Tibial nerve (tissue), 4 donors: ENCODE data around the gene ANKUB1. TPM values are rescaled to one million over a fixed set of nuclear protein-coding genes. Genes with fewer than 3 reads are reported as not detected.

Experiments used
- DNase-seq, 2 donors: peaks; one replicate each; pipeline ENCODE4 v3.0.0-alpha.2; 2019; ENCODE audit warnings: low spot score in 2 of 2
- H3K27ac ChIP-seq, 4 donors: fragments of 200-600 bp; sonication (generic) in 3 of 4; one replicate each; pipeline ENCODE4 v1.5.1; 2017 to 2019; ENCODE audit warnings: mild to moderate bottlenecking in 1 of 4
- H3K27me3 ChIP-seq, 2 donors: fragments of 200-600 bp; sonication (generic) in 1 of 2; one replicate each; pipeline versions ENCODE4 v1.5.1 to v1.6.0; 2017 to 2019
- H3K36me3 ChIP-seq, 3 donors: fragments of 200-600 bp; sonication (generic); one replicate each; pipeline ENCODE4 v1.5.1; 2018 to 2019
- H3K4me1 ChIP-seq, 4 donors: fragments of 200-600 bp; sonication (generic) in 3 of 4; one replicate each; pipeline ENCODE4 v1.5.1; 2017 to 2019
- H3K4me3 ChIP-seq, 4 donors: fragments of 200-600 bp; sonication (generic) in 3 of 4; one replicate each; pipeline ENCODE4 v1.5.1; 2017 to 2019; ENCODE audit warnings: mild to moderate bottlenecking in 1 of 4, moderate library complexity in 1 of 4
- H3K9me3 ChIP-seq, 4 donors: fragments of 200-600 bp; sonication (generic) in 3 of 4; one replicate each; pipeline ENCODE4 v1.5.1; 2017 to 2019
- EP300 ChIP-seq, 2 donors: sonication (generic); formaldehyde crosslinking; IDR thresholded peaks; one replicate each; pipeline ENCODE4 v1.6.1; 2017; ENCODE audit warnings: antibody characterized with exemption in 2 of 2, mild to moderate bottlenecking in 1 of 2
- POLR2A ChIP-seq, 2 donors: fragments of 450-650 bp; IDR thresholded peaks; one replicate each; pipeline ENCODE4 v1.6.1; 2017; ENCODE audit warnings: antibody characterized with exemption in 2 of 2, mild to moderate bottlenecking in 2 of 2, moderate library complexity in 2 of 2
- WGBS, 2 donors: methylation state at CpG; one replicate each; pipeline ENCODE4 v1.1.5; 2018; 5-methylcytosine and 5-hydroxymethylcytosine counted together
- total RNA-seq, 4 donors: library from RNA; depleted of rRNA; stranded (reverse); fragments of >200 nt; gene quantifications; one replicate each; pipeline ENCODE4 v1.1.0, GENCODE V29; 2016
- TF ChIP-seq, protein P1 (sequence below), 5 experiments: fragments of 200-600 bp in 3 of 5; fragments of 450-650 bp in 2 of 5; sonication (generic) in 3 of 5; IDR thresholded peaks; one replicate each; pipeline ENCODE4 v1.5.1; 2016 to 2019; ENCODE audit warnings: antibody characterized with exemption in 5 of 5, mild to moderate bottlenecking in 3 of 5, moderate library complexity in 2 of 5

ANKUB1 gene
- total RNA-seq, 4 donors from 2014 or later, result 0.60 to 1.4 (median 0.86) TPM

DNA sequence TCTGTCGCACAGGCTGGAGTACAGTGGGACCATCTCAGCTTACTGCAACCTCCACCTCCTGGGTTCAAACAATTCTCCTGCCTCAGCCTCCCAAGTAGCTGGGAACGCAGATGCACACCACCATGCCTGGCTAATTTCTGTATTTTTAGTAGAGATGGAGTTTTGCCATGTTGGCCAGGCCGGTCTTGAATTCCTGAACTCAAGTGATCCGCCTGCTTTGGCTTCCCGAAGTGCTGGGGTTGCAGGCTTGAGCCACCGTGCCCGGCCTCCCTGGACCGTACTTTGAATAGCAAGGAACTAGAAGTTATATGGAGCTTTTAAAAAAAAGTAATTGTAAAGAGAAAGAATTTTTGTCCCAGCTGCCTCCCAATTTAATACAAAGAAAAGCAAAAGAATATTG is 8.3 kb upstream of the ANKUB1 start:
- TF ChIP-seq, protein P1, sequence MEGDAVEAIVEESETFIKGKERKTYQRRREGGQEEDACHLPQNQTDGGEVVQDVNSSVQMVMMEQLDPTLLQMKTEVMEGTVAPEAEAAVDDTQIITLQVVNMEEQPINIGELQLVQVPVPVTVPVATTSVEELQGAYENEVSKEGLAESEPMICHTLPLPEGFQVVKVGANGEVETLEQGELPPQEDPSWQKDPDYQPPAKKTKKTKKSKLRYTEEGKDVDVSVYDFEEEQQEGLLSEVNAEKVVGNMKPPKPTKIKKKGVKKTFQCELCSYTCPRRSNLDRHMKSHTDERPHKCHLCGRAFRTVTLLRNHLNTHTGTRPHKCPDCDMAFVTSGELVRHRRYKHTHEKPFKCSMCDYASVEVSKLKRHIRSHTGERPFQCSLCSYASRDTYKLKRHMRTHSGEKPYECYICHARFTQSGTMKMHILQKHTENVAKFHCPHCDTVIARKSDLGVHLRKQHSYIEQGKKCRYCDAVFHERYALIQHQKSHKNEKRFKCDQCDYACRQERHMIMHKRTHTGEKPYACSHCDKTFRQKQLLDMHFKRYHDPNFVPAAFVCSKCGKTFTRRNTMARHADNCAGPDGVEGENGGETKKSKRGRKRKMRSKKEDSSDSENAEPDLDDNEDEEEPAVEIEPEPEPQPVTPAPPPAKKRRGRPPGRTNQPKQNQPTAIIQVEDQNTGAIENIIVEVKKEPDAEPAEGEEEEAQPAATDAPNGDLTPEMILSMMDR (IDR thresholded peaks at IDR 0.05), result no peak
- no peak for TF ChIP-seq POLR2A (IDR thresholded peaks at IDR 0.05)
- TF ChIP-seq EP300 (IDR thresholded peaks at IDR 0.05), result no peak
- H3K4me1 ChIP-seq, result no peaks in the 10 kb centered on the region
- no peaks in the 10 kb centered on the region for H3K36me3 ChIP-seq
- H3K9me3 ChIP-seq, result peaks cover 0 to 4% (median 0%) of the 10 kb centered on the region in 4 donors
- DNase-seq, result no peak
- WGBS, 2 donors, result 87 to 92% methylated on average over 8 of the region's 8 CpGs
- no peak overlapping the region for H3K4me3 ChIP-seq
- no peaks in the 10 kb centered on the region for H3K27me3 ChIP-seq
- no peak overlapping the region for H3K27ac ChIP-seq

DNA sequence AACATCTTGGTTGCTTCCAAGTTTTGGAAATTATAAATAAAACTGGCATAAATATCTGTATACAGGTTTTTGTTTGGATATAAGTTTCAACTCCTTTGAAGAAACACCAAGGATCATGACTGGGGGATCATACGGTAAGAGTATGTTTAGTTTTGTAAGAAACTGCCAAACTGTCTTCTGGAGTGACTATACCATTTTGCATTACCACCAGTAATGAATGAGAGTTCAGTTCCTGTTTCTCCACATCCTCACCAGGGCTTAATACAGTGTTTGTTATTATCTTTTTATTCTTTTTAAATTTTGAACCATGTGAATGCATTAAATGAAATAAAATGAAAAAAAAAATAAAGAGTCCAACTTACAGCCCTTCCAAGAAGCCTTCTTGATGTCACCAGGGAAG is 3.7 kb upstream of the ANKUB1 start:
- Histone ChIP-seq H3K4me3 (no peak overlapping the region), H3K27me3 (no peaks in the 10 kb centered on the region), H3K9me3 (peaks cover 0 to 4% (median 0%) of the 10 kb centered on the region in 4 donors), H3K27ac (no peak overlapping the region), H3K36me3 (no peaks in the 10 kb centered on the region), H3K4me1 (no peaks in the 10 kb centered on the region)
- DNase-seq, result no peak
- no peak for TF ChIP-seq POLR2A (IDR thresholded peaks at IDR 0.05)
- TF ChIP-seq, protein P1 (IDR thresholded peaks at IDR 0.05), result no peak
- TF ChIP-seq EP300 (IDR thresholded peaks at IDR 0.05), result no peak
- WGBS, 2 donors, result 82 to 89% methylated on average over 1 of the region's 1 CpG

DNA sequence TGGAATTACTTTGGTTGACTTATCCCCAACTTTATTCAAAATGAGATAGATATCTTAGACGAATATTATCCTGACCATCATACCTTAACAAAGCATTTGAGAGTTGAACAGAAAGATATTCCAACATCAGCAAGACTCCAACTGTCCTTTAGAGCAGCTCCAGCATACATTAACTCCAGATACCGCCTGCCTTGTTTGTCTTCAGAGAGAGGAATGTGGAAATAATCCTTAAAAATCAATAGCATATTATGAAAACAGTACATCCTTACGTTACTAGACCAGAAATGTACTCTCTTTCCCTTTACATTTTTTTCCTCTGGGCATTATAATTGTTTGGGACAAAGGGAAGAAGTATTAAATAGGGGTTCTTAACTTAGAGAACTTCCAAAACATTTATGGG is 1.7 kb downstream of the ANKUB1 start:
- 63 to 70% methylated on average over 3 of the region's 3 CpGs for WGBS, 2 donors
- TF ChIP-seq POLR2A (IDR thresholded peaks at IDR 0.05) (no peak), EP300 (IDR thresholded peaks at IDR 0.05) (no peak)
- TF ChIP-seq, protein P1 (IDR thresholded peaks at IDR 0.05), result no peak
- Histone ChIP-seq H3K27ac (no peak overlapping the region), H3K9me3 (no peaks in the 10 kb centered on the region), H3K27me3 (no peaks in the 10 kb centered on the region), H3K4me3 (no peak overlapping the region), H3K36me3 (no peaks in the 10 kb centered on the region), H3K4me1 (peaks cover 0 to 9% (median 0%) of the 10 kb centered on the region in 4 donors)
- DNase-seq, result no peak

DNA sequence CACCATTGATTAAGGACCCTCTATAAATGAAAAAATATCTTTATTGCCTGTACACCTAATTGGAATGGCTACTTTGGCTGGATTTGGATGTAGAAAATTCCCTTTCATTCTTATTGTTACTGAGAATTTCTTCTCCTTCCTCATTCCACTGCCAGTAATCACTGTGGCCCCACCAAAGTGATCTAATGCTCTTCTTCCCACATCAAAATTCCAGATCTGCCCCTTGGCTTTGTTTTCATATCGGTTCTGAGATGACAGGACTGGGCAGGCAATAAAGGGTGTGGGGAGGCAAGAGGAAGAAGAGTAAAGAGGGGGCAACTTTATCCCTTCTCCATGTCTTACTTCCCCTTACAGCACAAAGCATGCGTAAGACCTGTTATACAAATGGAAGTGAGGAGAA is 2.1 kb downstream of the ANKUB1 start:
- no peak for DNase-seq
- Histone ChIP-seq H3K4me1 (peaks cover 0 to 9% (median 0%) of the 10 kb centered on the region in 4 donors), H3K9me3 (no peaks in the 10 kb centered on the region), H3K27me3 (no peaks in the 10 kb centered on the region), H3K27ac (no peak overlapping the region), H3K36me3 (no peaks in the 10 kb centered on the region), H3K4me3 (no peak overlapping the region)
- TF ChIP-seq POLR2A (IDR thresholded peaks at IDR 0.05) (no peak), EP300 (IDR thresholded peaks at IDR 0.05) (no peak)
- TF ChIP-seq, protein P1 (IDR thresholded peaks at IDR 0.05), result no peak
- 60 to 62% methylated on average over 2 of the region's 2 CpGs for WGBS, 2 donors

DNA sequence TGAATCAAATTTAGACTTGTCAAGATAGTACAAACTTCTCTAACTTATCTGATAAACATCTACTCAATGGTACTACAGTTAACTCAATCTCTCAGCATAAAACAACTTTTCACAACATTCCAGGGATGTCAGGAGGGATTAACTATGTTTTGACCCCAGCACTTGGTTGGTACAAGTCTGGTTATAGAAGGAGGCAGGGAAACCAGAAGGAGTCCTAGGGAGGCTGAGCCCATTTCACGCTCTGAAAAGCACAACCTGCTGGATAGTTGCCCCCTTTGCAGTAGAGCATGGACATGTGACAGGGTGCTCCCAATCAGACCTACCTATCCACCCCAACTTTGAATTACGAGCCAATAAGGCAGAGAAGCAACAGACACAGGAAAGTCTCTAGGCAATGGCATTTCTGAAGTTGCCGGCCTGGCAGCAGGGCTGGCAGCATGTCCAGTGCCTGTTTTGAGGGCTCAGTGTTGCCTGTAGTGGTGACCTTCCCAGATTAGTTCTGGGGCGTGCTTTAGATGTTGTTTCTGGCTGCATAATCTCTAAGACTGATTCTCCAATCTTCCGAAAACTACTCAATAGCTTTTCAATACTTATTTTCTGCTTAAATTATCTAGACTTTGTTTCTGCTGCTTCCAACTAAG is 8.2 kb downstream of the ANKUB1 start:
- H3K9me3 ChIP-seq, result no peaks in the 10 kb centered on the region
- no peaks in the 10 kb centered on the region for H3K27me3 ChIP-seq
- TF ChIP-seq, protein P1 (IDR thresholded peaks at IDR 0.05), result no peak
- no peak for TF ChIP-seq EP300 (IDR thresholded peaks at IDR 0.05)
- no peak for TF ChIP-seq POLR2A (IDR thresholded peaks at IDR 0.05)
- 79 to 82% methylated on average over 5 of the region's 5 CpGs for WGBS, 2 donors
- DNase-seq, result no peak
- peaks cover 0 to 25% (median 3%) of the 10 kb centered on the region in 4 donors for H3K4me1 ChIP-seq
- H3K4me3 ChIP-seq, result no peak overlapping the region
- no peaks in the 10 kb centered on the region for H3K36me3 ChIP-seq
- H3K27ac ChIP-seq, result peak overlapping the region in 2 of 4 donors; percentile 71 to 83
